Naive thymus-derived CD8-positive, alpha-beta T cell (primary cell): Measurements from ENCODE around the gene LTC4S. TPM values are rescaled to one million over a fixed set of nuclear protein-coding genes. Genes with fewer than 3 reads are reported as not detected.
"Not testable (repeated sequence)": the region's sequence is repeated elsewhere in the genome, so short reads cannot be mapped to it uniquely, and the experiment has no call there.

Experiments
- ATAC-seq, 2 donors: fragments of 150-1000 bp; cut with Tn5 transposase in 1 of 2; sonication (Bioruptor Pico), chemical (Tn5 transposase) in 1 of 2; 1 replicate in 1 of 2; 2 replicates in 1 of 2; pipeline ENCODE4 v1.10.0; 2021; ENCODE audit warnings: mild to moderate bottlenecking in 2 of 2, moderate library complexity in 2 of 2
- POLR2A ChIA-PET: fragments of 350-600 bp; sonication (Branson Sonifier 250); formaldehyde crosslinking; loops from one replicate; lab custom pipeline; 2021; ENCODE audit warnings: antibody characterized with exemption; lab: Charles Lee
- DNase-seq, 10 donors: peaks; one replicate each; pipeline versions ENCODE4 v3.0.0 to v3.0.0-alpha.2; 2020 to 2022
- H3K27ac Mint-ChIP-seq, 10 donors: one replicate each; pipeline ENCODE4 v1.8.0; 2020 to 2022; ENCODE audit warnings: mild to moderate bottlenecking in 10 of 10, mixed read lengths in 10 of 10, moderate library complexity in 4 of 10, inconsistent platforms in 1 of 10
- H3K27me3 Mint-ChIP-seq, 5 donors: one replicate each; pipeline ENCODE4 v1.8.0; 2021 to 2022; ENCODE audit warnings: mixed read lengths in 5 of 5
- H3K36me3 Mint-ChIP-seq, 3 donors: one replicate each; pipeline ENCODE4 v1.8.0; 2020 to 2022; ENCODE audit warnings: mixed read lengths in 3 of 3, mild to moderate bottlenecking in 2 of 3, inconsistent platforms in 1 of 3
- H3K4me1 Mint-ChIP-seq, 4 donors: one replicate each; pipeline ENCODE4 v1.8.0; 2021 to 2022; ENCODE audit warnings: mixed read lengths in 4 of 4
- H3K4me3 Mint-ChIP-seq, 10 donors: one replicate each; pipeline ENCODE4 v1.8.0; 2020 to 2022; ENCODE audit warnings: mild to moderate bottlenecking in 10 of 10, mixed read lengths in 10 of 10, moderate library complexity in 6 of 10, inconsistent platforms in 1 of 10
- H3K9me3 Mint-ChIP-seq, 9 donors: one replicate each; pipeline ENCODE4 v1.8.0; 2020 to 2022; ENCODE audit warnings: mixed read lengths in 9 of 9, mild to moderate bottlenecking in 3 of 9, inconsistent platforms in 1 of 9, moderate library complexity in 1 of 9
- polyA plus RNA-seq, 3 donors: library from polyadenylated mRNA; unstranded; fragments of 300-500 nt; fragmentation: Illumina TruSeq; gene quantifications; one replicate each; pipeline ENCODE4 v1.2.3, GENCODE V29; 2021
- total RNA-seq, 8 experiments: library from RNA in 2 of 8; stranded (reverse) in 2 of 8; gene quantifications; one replicate each; pipeline ENCODE4 v1.2.3 and lab custom pipeline; 2021 to 2026

The LTC4S gene, protein sequence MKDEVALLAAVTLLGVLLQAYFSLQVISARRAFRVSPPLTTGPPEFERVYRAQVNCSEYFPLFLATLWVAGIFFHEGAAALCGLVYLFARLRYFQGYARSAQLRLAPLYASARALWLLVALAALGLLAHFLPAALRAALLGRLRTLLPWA
- total RNA-seq = 1 to 10 TPM; 5.5 to 6.1 TPM
- polyA plus RNA-seq = 1 to 10 TPM; 1.5 to 2.9 (median 2.0) TPM
- total RNA-seq (lab: John Stamatoyannopoulos, UW) = 0.71 to 2.9 (median 1.7) reads per million in 6 experiments

DNA sequence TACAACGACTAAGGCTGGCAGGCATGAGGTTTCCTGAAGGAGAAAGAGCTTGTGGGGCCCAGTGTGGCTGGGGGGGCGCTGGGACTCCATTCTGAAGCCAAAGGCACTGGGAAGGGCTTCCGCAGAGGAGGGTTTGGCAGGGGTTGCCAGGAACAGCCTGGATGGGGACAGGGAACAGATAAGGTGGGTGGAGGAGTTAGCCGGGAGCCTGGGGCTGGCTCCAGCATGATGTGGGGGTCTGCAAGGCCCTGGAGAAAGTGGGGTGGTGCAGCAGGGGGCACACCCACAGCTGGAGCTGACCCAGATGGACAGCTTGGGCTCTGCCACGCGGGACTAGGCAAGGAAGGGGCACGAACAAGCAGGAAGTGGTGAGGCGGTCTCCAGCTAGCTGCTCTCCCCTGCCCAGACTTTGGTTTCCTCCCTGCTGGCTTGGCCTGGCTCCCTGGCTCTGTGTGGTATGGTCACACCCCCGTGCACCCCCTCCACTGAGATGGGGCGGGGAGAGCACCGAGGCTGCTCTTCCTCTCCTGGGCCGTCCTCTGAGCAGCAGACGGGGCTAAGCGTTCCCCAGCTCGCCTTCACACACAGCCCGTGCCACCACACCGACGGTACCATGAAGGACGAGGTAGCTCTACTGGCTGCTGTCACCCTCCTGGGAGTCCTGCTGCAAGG lies at the start of gene LTC4S:
Gene LTC4S (plus strand): TSS at position 519 of the 672 bp plus-strand sequence. CDS start 95 bp downstream, at position 614.
- H3K27me3 Mint-ChIP-seq = no peaks in the 10 kb centered on the region
- peaks cover 18 to 37% (median 31%) of the 10 kb centered on the region in 4 donors for H3K4me1 Mint-ChIP-seq
- POLR2A ChIA-PET = interaction anchor here (0.5 to 5.3 kb wide), 10 partner anchors 9 to 170 kb away, joined by 3 to 41 read pairs (median 6); partner anchors contain the start of genes HNRNPH1, MAML1 and SQSTM1
- H3K4me3 Mint-ChIP-seq = peak within 1 kb of the TSS; percentile 57 to 82 (median 69)
- peak within 1 kb of the TSS; percentile 78 to 90 (median 88) for H3K27ac Mint-ChIP-seq
- DNase-seq = peak in 9 of 10 donors; percentile 32 to 84 (median 51)
- peak; percentile 59 to 78 for ATAC-seq
- H3K36me3 Mint-ChIP-seq = peaks cover 0 to 3% (median 0%) of the 10 kb centered on the region in 3 donors
- H3K9me3 Mint-ChIP-seq = peaks cover 0 to 1% (median 0%) of the 10 kb centered on the region in 9 donors

DNA sequence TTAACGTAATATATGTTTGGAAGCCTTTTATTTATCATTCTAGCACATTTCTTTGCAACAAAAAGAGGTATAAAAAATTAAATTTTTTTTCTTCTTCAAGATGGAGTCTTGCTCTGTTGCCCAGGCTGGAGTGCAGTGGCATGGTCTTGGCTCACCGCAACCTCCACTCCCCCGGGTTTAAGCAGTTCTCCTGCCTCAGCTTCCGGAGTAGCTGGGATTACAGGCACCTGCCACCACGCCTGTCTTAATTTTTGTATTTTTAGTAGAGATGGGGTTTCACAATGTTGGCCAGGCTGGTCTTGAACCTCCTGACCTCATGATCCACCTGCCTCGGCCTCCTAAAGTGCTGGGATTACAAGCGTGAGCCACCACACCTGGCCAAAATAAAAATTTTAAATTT lies 49.7 kb upstream of the LTC4S start:
- H3K27me3 Mint-ChIP-seq, H3K4me3 Mint-ChIP-seq: not testable (repeated sequence)

DNA sequence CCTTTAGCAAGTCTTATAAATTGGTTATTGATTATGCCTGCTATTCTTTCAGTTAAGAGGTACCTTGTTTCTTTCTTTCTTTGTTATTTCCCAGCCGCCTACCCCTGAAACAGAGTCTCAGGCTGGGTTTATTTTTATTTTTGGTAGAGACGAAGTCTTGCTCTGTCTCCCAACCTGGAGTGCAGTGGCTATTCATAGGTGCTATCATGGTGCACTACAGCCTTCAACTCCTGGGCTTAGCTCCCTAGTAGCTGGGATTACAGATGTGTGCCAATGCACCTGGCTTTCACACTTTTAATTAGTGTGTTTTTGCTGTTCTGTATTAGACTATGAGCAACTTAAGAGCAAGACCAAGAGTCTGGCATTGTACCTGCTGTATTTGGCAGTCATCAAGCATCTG lies 46.9 kb upstream of the LTC4S start:
- Mint-ChIP-seq H3K4me1 (peaks cover 22 to 49% (median 40%) of the 10 kb centered on the region in 4 donors), H3K4me3 (no peak overlapping the region), H3K36me3 (peaks cover 0 to 37% (median 6%) of the 10 kb centered on the region in 3 donors), H3K27ac (peak overlapping the region in 6 of 10 donors; percentile 19 to 78 (median 47)), H3K9me3 (no peaks in the 10 kb centered on the region), H3K27me3 (no peaks in the 10 kb centered on the region)
- DNase-seq (no peak), ATAC-seq (no peak)
- POLR2A ChIA-PET = no interaction called here

More for the DNA sequence above, 49.7 kb upstream of the LTC4S start:
- ATAC-seq, H3K27ac Mint-ChIP-seq, H3K9me3 Mint-ChIP-seq, DNase-seq: not testable (repeated sequence)
- Mint-ChIP-seq H3K4me1 (peaks cover 19 to 48% (median 45%) of the 10 kb centered on the region in 4 donors), H3K36me3 (peaks cover 0 to 31% (median 3%) of the 10 kb centered on the region in 3 donors)
- POLR2A ChIA-PET = interaction anchor here (0.6 kb wide), 1 partner anchor 130 kb away, joined by 4 read pairs; no protein-coding TSS in a partner anchor

DNA sequence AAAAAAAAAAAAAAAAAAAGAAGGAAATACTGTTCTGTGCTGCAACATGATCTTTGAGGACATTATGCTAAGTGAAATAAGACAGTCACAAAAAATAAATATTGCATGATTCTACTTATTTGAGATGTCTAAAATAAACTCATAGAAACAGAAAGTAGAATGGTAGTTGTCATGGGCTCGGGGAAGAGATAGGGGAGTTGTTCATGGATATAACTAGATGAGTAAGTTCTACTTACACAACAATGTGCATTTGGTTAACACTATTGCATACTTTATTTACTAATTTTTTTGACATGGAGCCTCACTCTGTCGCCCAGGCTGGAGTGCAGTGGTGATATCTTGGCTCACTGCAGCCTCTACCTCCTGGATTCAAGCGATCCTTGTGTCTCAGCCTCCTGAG lies 46.0 kb upstream of the LTC4S start:
- Mint-ChIP-seq H3K27me3 (no peaks in the 10 kb centered on the region), H3K4me1 (peaks cover 22 to 47% (median 40%) of the 10 kb centered on the region in 4 donors), H3K36me3 (peaks cover 0 to 36% (median 6%) of the 10 kb centered on the region in 3 donors), H3K27ac (peak overlapping the region in 1 of 10 donors; percentile 37), H3K9me3 (no peaks in the 10 kb centered on the region), H3K4me3 (no peak overlapping the region)
- ATAC-seq = no peak
- POLR2A ChIA-PET = no interaction called here
- DNase-seq = no peak

DNA sequence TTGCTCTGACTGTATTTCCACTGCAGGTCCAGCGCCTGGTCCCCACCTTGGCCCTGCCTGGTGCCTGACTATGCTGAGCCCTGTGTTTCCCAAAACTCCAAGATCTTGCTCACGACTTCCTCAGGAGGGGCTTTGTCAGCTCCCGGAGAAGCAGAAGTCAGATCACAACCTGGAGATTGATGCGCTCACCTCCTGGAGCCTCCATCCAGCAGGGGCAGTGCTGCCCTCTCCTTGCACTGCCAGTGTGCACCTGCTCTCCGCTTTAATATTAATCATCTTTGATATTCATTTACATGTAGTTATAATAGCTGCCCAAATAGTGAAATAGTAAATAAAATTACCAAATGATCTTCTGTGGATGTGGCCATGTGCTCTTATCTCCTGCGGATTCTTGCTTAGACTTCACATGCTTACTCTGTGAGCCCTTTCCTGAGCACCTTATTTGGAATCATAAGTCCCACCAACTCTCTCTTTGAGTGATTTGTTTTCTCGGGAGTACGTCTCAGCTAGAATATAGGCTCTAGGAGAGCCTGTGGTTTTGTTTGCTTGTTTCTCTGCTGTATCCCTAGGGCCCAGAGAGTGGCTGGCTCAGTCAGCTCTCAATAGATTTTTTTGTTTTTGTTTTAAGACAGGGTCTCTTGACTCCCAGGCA lies 43.8 kb upstream of the LTC4S start:
- no peaks in the 10 kb centered on the region for H3K27me3 Mint-ChIP-seq
- peak overlapping the region in 1 of 10 donors; percentile 11 for H3K4me3 Mint-ChIP-seq
- POLR2A ChIA-PET = no interaction called here
- no peak for ATAC-seq
- peaks cover 38 to 62% (median 58%) of the 10 kb centered on the region in 4 donors for H3K4me1 Mint-ChIP-seq
- H3K36me3 Mint-ChIP-seq = peaks cover 0 to 31% (median 6%) of the 10 kb centered on the region in 3 donors
- no peak for DNase-seq
- H3K27ac Mint-ChIP-seq = peak overlapping the region in 4 of 10 donors; percentile 26 to 75 (median 47)
- H3K9me3 Mint-ChIP-seq = peaks cover 0 to 1% (median 0%) of the 10 kb centered on the region in 9 donors

DNA sequence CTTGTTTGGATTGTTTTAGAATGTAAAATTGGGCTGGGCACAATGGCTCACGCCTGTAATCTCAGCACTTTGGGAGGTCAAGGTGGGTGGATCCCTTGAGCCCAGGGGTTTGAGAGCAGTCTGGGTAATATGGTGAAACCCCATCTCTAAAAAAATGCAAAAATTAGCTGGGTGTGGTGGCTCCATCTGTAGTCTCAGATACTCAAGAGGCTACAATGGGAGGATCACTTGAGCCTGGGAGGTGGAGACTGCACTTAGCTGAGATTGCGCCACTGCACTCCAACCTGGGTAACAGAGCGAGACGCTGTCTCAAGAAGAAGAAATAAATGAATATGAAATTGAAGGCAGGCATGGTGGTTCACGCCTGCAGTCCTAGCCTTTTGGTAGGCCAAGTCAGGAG lies 39.8 kb upstream of the LTC4S start:
- peaks cover 0 to 21% (median 3%) of the 10 kb centered on the region in 3 donors for H3K36me3 Mint-ChIP-seq
- H3K27me3 Mint-ChIP-seq = no peaks in the 10 kb centered on the region
- POLR2A ChIA-PET = interaction anchor here (0.7 kb wide), 2 partner anchors 21 to 38 kb away, joined by 4 to 7 read pairs; no protein-coding TSS in a partner anchor
- ATAC-seq (no peak), DNase-seq (no peak)
- H3K4me3 Mint-ChIP-seq = peak overlapping the region in 6 of 10 donors; percentile 14 to 48 (median 42)
- H3K27ac Mint-ChIP-seq = peak overlapping the region; percentile 7 to 87 (median 68)
- peaks cover 0 to 1% (median 0%) of the 10 kb centered on the region in 9 donors for H3K9me3 Mint-ChIP-seq
- peaks cover 37 to 63% (median 55%) of the 10 kb centered on the region in 4 donors for H3K4me1 Mint-ChIP-seq

DNA sequence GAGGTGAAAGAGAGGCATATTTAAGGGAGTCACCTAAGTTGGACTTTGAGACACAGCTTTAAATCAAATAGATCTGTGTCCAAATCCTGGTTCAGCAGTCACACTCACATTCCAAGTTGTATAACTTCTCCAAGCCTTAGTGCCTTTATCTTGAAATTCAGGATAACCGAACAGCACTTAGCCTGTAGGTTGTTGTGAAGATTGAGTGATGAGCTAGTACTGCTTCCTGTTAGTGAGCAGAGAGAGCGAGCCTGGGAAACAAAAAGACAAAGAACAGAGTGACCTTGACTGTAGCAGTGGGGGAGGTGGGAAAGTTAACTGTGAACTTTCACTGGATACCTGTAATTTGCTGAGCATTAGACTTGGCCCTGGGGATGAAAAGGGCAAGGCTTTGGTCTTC lies 38.8 kb upstream of the LTC4S start:
- Mint-ChIP-seq H3K27ac (peak overlapping the region; percentile 7 to 87 (median 74)), H3K4me1 (peaks cover 38 to 65% (median 55%) of the 10 kb centered on the region in 4 donors), H3K9me3 (peaks cover 0 to 1% (median 0%) of the 10 kb centered on the region in 9 donors), H3K4me3 (peak overlapping the region in 8 of 10 donors; percentile 0 to 55 (median 42)), H3K27me3 (no peaks in the 10 kb centered on the region), H3K36me3 (peaks cover 0 to 20% (median 0%) of the 10 kb centered on the region in 3 donors)
- POLR2A ChIA-PET = interaction anchor here (0.6 kb wide), 1 partner anchor 71 kb away, joined by 3 read pairs; no protein-coding TSS in a partner anchor
- DNase-seq (peak in 1 of 10 donors; percentile 18), ATAC-seq (peak; percentile 61 to 67)

DNA sequence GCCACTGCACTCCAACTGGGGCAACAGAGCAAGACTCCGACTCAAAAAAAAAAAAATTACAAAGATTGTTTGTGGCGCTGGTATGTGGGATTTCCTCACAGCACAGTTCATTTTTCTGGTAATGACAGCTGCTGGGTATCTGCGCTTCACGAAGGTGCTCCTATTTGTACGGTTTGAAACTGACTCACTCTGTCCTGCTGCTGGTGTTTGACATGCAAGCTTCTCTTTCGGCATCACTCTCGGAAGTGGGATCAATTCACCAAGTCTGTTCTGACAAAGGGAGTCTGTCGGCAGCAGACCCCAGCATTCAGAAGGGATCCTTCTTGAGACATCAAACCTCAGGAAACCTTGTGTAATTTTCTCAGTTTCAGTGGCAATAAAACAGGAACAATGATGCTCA lies 34.8 kb upstream of the LTC4S start:
- ATAC-seq = no peak
- peaks cover 0 to 12% (median 0%) of the 10 kb centered on the region in 3 donors for H3K36me3 Mint-ChIP-seq
- H3K4me3 Mint-ChIP-seq = no peak overlapping the region
- POLR2A ChIA-PET = no interaction called here
- peak overlapping the region in 5 of 10 donors; percentile 20 to 84 (median 70) for H3K27ac Mint-ChIP-seq
- H3K4me1 Mint-ChIP-seq = peaks cover 46 to 80% (median 75%) of the 10 kb centered on the region in 4 donors
- H3K9me3 Mint-ChIP-seq = no peaks in the 10 kb centered on the region
- H3K27me3 Mint-ChIP-seq = no peaks in the 10 kb centered on the region
- no peak for DNase-seq

DNA sequence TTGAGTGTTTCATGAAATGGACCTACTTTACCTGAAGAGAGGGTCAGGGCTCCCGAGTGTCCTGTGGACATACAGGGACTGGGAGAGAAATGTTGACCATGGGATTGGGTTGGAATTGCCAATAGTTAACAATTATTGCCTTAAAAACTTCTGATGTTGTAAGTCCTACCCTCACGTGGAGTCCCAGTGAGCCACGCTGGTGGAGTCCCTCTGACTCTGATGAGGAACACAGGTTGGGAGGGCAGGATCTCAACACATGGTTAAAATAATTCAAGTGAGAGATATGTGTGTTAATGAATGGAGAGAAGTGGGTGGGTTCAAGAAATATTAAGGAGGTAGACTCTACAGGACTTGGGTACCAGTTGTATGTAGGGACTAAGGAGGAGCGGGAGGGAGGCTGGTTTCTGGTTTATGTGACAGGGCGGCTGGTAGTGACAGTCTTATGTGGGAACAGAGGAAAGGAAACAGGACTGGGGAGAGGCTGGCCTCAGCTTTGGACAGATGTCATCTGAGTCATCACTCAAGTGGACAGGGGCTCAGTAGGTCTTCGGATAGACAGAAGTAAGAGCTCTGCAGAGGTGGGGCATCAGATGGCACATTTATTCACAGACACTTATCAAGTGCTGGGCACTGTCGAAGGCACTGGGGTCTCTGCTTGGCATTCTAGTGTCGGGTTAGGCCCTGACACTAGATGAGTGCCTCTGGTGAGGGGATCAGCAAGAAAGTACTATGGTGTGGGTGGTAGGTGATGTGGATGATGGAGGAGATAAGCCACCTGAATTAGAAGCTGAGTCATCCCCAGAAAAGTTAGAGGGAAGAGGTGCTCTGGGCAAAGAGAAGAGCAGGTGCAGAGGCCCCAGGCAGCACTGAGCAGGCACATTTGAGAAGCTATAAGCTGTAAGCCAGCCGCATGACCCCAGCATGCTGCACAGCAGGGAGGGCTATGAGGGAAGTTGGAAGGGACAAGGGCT lies 33.9 kb upstream of the LTC4S start:
- peak overlapping the region in 4 of 10 donors; percentile 24 to 38 (median 28) for H3K4me3 Mint-ChIP-seq
- no peaks in the 10 kb centered on the region for H3K9me3 Mint-ChIP-seq
- POLR2A ChIA-PET = interaction anchor here (1.3 kb wide), 1 partner anchor 28 kb away, joined by 3 read pairs; the partner anchor contains the start of gene MAML1
- H3K27ac Mint-ChIP-seq = peak overlapping the region; percentile 20 to 85 (median 78)
- H3K36me3 Mint-ChIP-seq = peaks cover 0 to 12% (median 0%) of the 10 kb centered on the region in 3 donors
- peaks cover 38 to 74% (median 67%) of the 10 kb centered on the region in 4 donors for H3K4me1 Mint-ChIP-seq
- H3K27me3 Mint-ChIP-seq = no peaks in the 10 kb centered on the region
- ATAC-seq (no peak), DNase-seq (peak in 1 of 10 donors; percentile 24)

DNA sequence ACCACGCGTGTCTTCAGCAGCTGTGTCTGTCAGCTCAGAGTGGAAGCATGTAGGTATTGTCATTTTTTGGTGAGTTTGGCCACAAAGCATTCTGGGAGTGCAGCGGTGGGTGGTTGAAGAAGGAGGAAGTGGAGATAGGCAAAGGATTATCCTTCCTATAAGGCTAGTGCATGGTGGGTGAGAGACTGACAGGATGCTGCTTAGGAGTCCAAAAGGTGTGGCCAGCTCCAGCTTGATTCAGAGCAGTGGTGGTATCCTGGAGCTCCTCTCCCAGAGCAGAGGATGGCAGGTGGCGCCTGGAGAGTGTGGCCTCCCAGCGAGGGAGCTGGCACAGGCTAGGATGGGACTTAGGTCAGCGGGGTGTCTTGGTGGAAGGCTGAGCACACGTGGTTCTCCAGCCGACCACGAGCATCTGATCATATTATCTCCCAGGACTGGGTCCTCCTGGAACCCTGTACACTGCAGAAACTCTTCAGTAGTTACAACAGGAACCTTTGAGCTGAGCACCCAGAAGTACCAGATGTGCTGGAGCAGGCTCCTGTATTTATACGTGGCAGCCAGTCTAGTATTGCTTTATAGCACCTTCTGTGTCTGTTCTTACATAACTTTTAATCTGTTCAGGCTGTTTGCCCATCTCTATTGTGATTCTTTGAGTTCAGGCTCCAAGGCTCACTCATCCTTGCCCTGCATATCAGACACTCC lies 31.6 kb upstream of the LTC4S start:
- H3K36me3 Mint-ChIP-seq = peaks cover 0 to 31% (median 0%) of the 10 kb centered on the region in 3 donors
- no peaks in the 10 kb centered on the region for H3K27me3 Mint-ChIP-seq
- peaks cover 33 to 75% (median 60%) of the 10 kb centered on the region in 4 donors for H3K4me1 Mint-ChIP-seq
- no peaks in the 10 kb centered on the region for H3K9me3 Mint-ChIP-seq
- DNase-seq (peak in 8 of 10 donors; percentile 4 to 56 (median 26)), ATAC-seq (peak; percentile 65 to 82)
- POLR2A ChIA-PET = interaction anchor here (0.6 to 2.1 kb wide), 4 partner anchors 32 to 1584 kb away, joined by 3 to 14 read pairs (median 4); partner anchors contain the start of gene LTC4S
- peak overlapping the region; percentile 20 to 93 (median 78) for H3K27ac Mint-ChIP-seq
- H3K4me3 Mint-ChIP-seq = peak overlapping the region in 4 of 10 donors; percentile 0 to 19 (median 6)
